Stomach (tissue), 9 donors: ENCODE data around the gene GREB1. TPM values are rescaled to one million over a fixed set of nuclear protein-coding genes. Genes with fewer than 3 reads are reported as not detected.
"Not testable (repeated sequence)": the region's sequence is repeated elsewhere in the genome, so short reads cannot be mapped to it uniquely, and the experiment has no call there.

Experiments
- DNase-seq, 2 donors: peaks; one replicate each; pipeline versions ENCODE4 v3.0.0 to v3.0.0-alpha.2; 2013 to 2019
- H3K27ac ChIP-seq, 5 donors: fragments of 200-600 bp in 4 of 5; sonication (generic) in 4 of 5; one replicate each; pipeline ENCODE4 v1.5.1; 2013 to 2019; ENCODE audit warnings: mild to moderate bottlenecking in 1 of 5, moderate library complexity in 1 of 5
- H3K27me3 ChIP-seq, 3 donors: fragments of 200-600 bp; sonication (generic); one replicate each; pipeline ENCODE4 v1.5.1; 2017 to 2019; ENCODE audit warnings: mixed run types in 1 of 3
- H3K36me3 ChIP-seq, 4 donors: fragments of 200-600 bp; sonication (generic); 1 replicate in 3 of 4; 2 replicates in 1 of 4; pipeline ENCODE4 v1.5.1; 2016 to 2019
- H3K4me1 ChIP-seq, 4 donors: fragments of 200-600 bp; sonication (generic); one replicate each; pipeline ENCODE4 v1.5.1; 2016 to 2019
- H3K4me3 ChIP-seq, 4 donors: fragments of 200-600 bp; sonication (generic) in 3 of 4; one replicate each; pipeline ENCODE4 v1.5.1; 2016 to 2019; ENCODE audit warnings: mild to moderate bottlenecking in 1 of 4
- H3K9me3 ChIP-seq, 4 donors: fragments of 200-600 bp; sonication (generic); one replicate each; pipeline ENCODE4 v1.5.1; 2016 to 2019
- CTCF ChIP-seq, 7 experiments: fragments of 450-650 bp in 4 of 7; fragments of 200-600 bp in 3 of 7; sonication (generic) in 3 of 7; IDR thresholded peaks; one replicate each; pipeline ENCODE4 v1.5.1; 2016 to 2019; ENCODE audit warnings: antibody characterized with exemption in 7 of 7, control low read depth in 2 of 7, mild to moderate bottlenecking in 1 of 7
- EP300 ChIP-seq: sonication (generic); formaldehyde crosslinking; IDR thresholded peaks from one replicate; pipeline ENCODE4 v1.6.1; 2017; ENCODE audit warnings: antibody characterized with exemption
- POLR2A ChIP-seq, 4 donors: fragments of 450-650 bp; IDR thresholded peaks; one replicate each; pipeline ENCODE4 v1.6.1; 2016; ENCODE audit warnings: antibody characterized with exemption in 4 of 4, control low read depth in 2 of 4, mild to moderate bottlenecking in 1 of 4, moderate library complexity in 1 of 4
- POLR2AphosphoS5 ChIP-seq, 3 donors: sonication (generic); formaldehyde crosslinking; IDR thresholded peaks; one replicate each; pipeline ENCODE4 v1.6.1; 2016; ENCODE audit warnings: antibody characterized with exemption in 3 of 3
- WGBS, 5 donors: extraction: QIAGEN DNeasy Blood & Tissue Kit in 3 of 5; methylation state at CpG; one replicate each; pipeline versions ENCODE4 v1.1.5 to v1.1.7; 2013 to 2018; 5-methylcytosine and 5-hydroxymethylcytosine counted together
- intact Hi-C: fragments of 100-400 bp; cut with DNase I; formaldehyde crosslinking; loops from one replicate; pipeline ENCODE4 v1.15.1; 2023; ENCODE audit warnings: low total_unique reads
- polyA plus RNA-seq, 3 donors: library from polyadenylated mRNA; stranded (reverse); fragments of 200-250 nt; gene quantifications; one replicate each; pipeline ENCODE4 v1.2.3, GENCODE V29; 2013
- total RNA-seq, 5 donors: library from RNA; depleted of rRNA; stranded (reverse); fragments of >200 nt; gene quantifications; one replicate each; pipeline versions ENCODE4 v1.1.0 to v1.2.3, GENCODE V29; 2014 to 2016
- donor health status: healthy with polysubstance abuse.
- donor health status: Bipolar disorder and iron deficiency.
- donor health status: healthy.

GREB1 gene
- total and polyA plus RNA-seq, 8 donors: 0.88 to 37.9 (median 3.6) TPM

GRCh38 chr2:11659115-11659475 is 125.2 kb downstream of the GREB1 start:
- Histone ChIP-seq H3K36me3 (no peaks in the 10 kb centered on the region), H3K27me3 (peaks cover 0 to 37% (median 0%) of the 10 kb centered on the region in 3 donors), H3K4me1 (peaks cover 0 to 5% (median 5%) of the 10 kb centered on the region in 4 donors), H3K4me3 (no peak overlapping the region), H3K27ac (no peak overlapping the region), H3K9me3 (peaks cover 0 to 10% (median 8%) of the 10 kb centered on the region in 4 donors)
- TF ChIP-seq POLR2AphosphoS5 (IDR thresholded peaks at IDR 0.05) (no peak), CTCF (IDR thresholded peaks at IDR 0.05) (no peak), POLR2A (IDR thresholded peaks at IDR 0.05) (no peak), EP300 (no peak)
- WGBS, 5 donors: 81 to 91% (median 86%) methylated on average over 10 to 11 of the region's 11 CpGs
- no peak for DNase-seq
- intact Hi-C loops: no loop called here

- H3K27me3 ChIP-seq: peaks cover 0 to 37% (median 0%) of the 10 kb centered on the region in 3 donors
- peaks cover 0 to 5% (median 5%) of the 10 kb centered on the region in 4 donors for H3K4me1 ChIP-seq
- intact Hi-C loops: no loop called here
- H3K27ac ChIP-seq: no peak overlapping the region
- 83 to 93% (median 92%) methylated on average over 8 to 10 of the region's 10 CpGs for WGBS, 5 donors
- TF ChIP-seq POLR2AphosphoS5 (IDR thresholded peaks at IDR 0.05) (no peak), POLR2A (IDR thresholded peaks at IDR 0.05) (no peak), EP300 (no peak), CTCF (IDR thresholded peaks at IDR 0.05) (no peak)
- no peak overlapping the region for H3K4me3 ChIP-seq
- no peaks in the 10 kb centered on the region for H3K36me3 ChIP-seq
- DNase-seq: no peak
- H3K9me3 ChIP-seq: peaks cover 0 to 10% (median 8%) of the 10 kb centered on the region in 4 donors
Measured at GRCh38 chr2:11659851-11660250, 126.0 kb downstream of the GREB1 start.

GRCh38 chr2:11660396-11660795 is 126.6 kb downstream of the GREB1 start:
- H3K27me3 ChIP-seq: peaks cover 0 to 37% (median 0%) of the 10 kb centered on the region in 3 donors
- H3K4me1 ChIP-seq, H3K27ac ChIP-seq, H3K36me3 ChIP-seq, intact Hi-C loops, H3K9me3 ChIP-seq, H3K4me3 ChIP-seq, DNase-seq: not testable (repeated sequence)
- 74 to 92% (median 87%) methylated on average over 2 of the region's 2 CpGs for WGBS, 5 donors

- TF ChIP-seq POLR2AphosphoS5 (IDR thresholded peaks at IDR 0.05) (no peak), CTCF (IDR thresholded peaks at IDR 0.05) (no peak), POLR2A (IDR thresholded peaks at IDR 0.05) (no peak), EP300 (no peak)
- Histone ChIP-seq H3K27ac (no peak overlapping the region), H3K27me3 (peaks cover 0 to 37% (median 0%) of the 10 kb centered on the region in 3 donors), H3K36me3 (no peaks in the 10 kb centered on the region), H3K4me1 (peaks cover 0 to under 1% (median under 1%) of the 10 kb centered on the region in 4 donors), H3K4me3 (no peak overlapping the region), H3K9me3 (peaks cover 0 to 10% (median 8%) of the 10 kb centered on the region in 4 donors)
- intact Hi-C loops: no loop called here
- 87 to 89% (median 88%) methylated on average over 18 of the region's 18 CpGs for WGBS, 5 donors
- DNase-seq: no peak
Measured at GRCh38 chr2:11661891-11662435, 128.1 kb downstream of the GREB1 start.

GRCh38 chr2:11662882-11663281 is 129.0 kb downstream of the GREB1 start:
- no peak for DNase-seq

More at GRCh38 chr2:11662882-11663281, 129.0 kb downstream of the GREB1 start:
- intact Hi-C loops: no loop called here
- Histone ChIP-seq H3K27me3 (peaks cover 0 to 41% (median 0%) of the 10 kb centered on the region in 3 donors), H3K4me1 (no peaks in the 10 kb centered on the region), H3K27ac (no peak overlapping the region), H3K36me3 (no peaks in the 10 kb centered on the region), H3K9me3 (peaks cover 0 to 10% (median 8%) of the 10 kb centered on the region in 4 donors), H3K4me3 (no peak overlapping the region)
- TF ChIP-seq CTCF (IDR thresholded peaks at IDR 0.05) (no peak), POLR2A (IDR thresholded peaks at IDR 0.05) (no peak), POLR2AphosphoS5 (IDR thresholded peaks at IDR 0.05) (no peak), EP300 (no peak)
